H9 (cell line): Measurements from ENCODE around the gene NLRP9. TPM values are rescaled to one million over a fixed set of nuclear protein-coding genes. Genes with fewer than 3 reads are reported as not detected.

ENCODE experiments used
- DNase-seq: peaks from one replicate; pipeline ENCODE4 v3.0.0-alpha.2; 2017
- H2AFZ ChIP-seq: one replicate; pipeline ENCODE4 v1.6.1; 2013; ENCODE audit warnings: mild to moderate bottlenecking, low read length, control low read depth, moderate library complexity
- H2AK5ac ChIP-seq: 2 replicates; pipeline ENCODE4 v1.6.1; 2013; ENCODE audit warnings: low read length, control low read depth, mixed read lengths; ENCODE audit not compliant: insufficient read length
- H2BK120ac ChIP-seq: one replicate; pipeline ENCODE4 v1.6.1; 2013; ENCODE audit warnings: low read depth, mild to moderate bottlenecking, low read length, control low read depth, inconsistent platforms; ENCODE audit not compliant: poor library complexity, severe bottlenecking
- H2BK12ac ChIP-seq: 2 replicates; pipeline ENCODE4 v1.6.1; 2013; ENCODE audit warnings: low read length, control low read depth, mixed read lengths, low read depth; ENCODE audit not compliant: insufficient read length
- H2BK15ac ChIP-seq: 2 replicates; pipeline ENCODE4 v1.6.1; 2013; ENCODE audit warnings: low read depth, low read length, control low read depth
- H2BK20ac ChIP-seq: one replicate; pipeline ENCODE4 v1.6.1; 2013; ENCODE audit warnings: low read depth, mild to moderate bottlenecking, low read length, control low read depth, inconsistent platforms; ENCODE audit not compliant: poor library complexity, severe bottlenecking
- H2BK5ac ChIP-seq: 2 replicates; pipeline ENCODE4 v1.6.1; 2013; ENCODE audit warnings: low read length, control low read depth, mixed read lengths; ENCODE audit not compliant: insufficient read length
- H3K14ac ChIP-seq: 2 replicates; pipeline ENCODE4 v1.6.1; 2013; ENCODE audit warnings: low read length, control low read depth; ENCODE audit not compliant: insufficient read depth
- H3K18ac ChIP-seq: 2 replicates; pipeline ENCODE4 v1.6.1; 2013; ENCODE audit warnings: low read depth, mild to moderate bottlenecking, mixed read lengths, low read length, control low read depth; ENCODE audit not compliant: insufficient read length
- H3K23ac ChIP-seq: 2 replicates; pipeline ENCODE4 v1.6.1; 2013; ENCODE audit warnings: low read length, control low read depth, mixed read lengths, low read depth; ENCODE audit not compliant: insufficient read length
- H3K23me2 ChIP-seq: 2 replicates; pipeline ENCODE4 v1.6.1; 2013; ENCODE audit warnings: low read depth, mild to moderate bottlenecking, mixed read lengths, low read length, control low read depth; ENCODE audit not compliant: insufficient read length, poor library complexity, severe bottlenecking
- H3K27ac ChIP-seq: 2 replicates; pipeline ENCODE4 v1.5.1; 2013; ENCODE audit warnings: low read length, control low read depth, mixed read lengths, low read depth; ENCODE audit not compliant: insufficient read length
- H3K27me3 ChIP-seq: 2 replicates; pipeline ENCODE4 v1.6.1; 2013; ENCODE audit warnings: low read length, control low read depth, inconsistent platforms; ENCODE audit not compliant: insufficient read depth
- H3K4ac ChIP-seq: 2 replicates; pipeline ENCODE4 v1.6.1; 2013; ENCODE audit warnings: low read depth, mild to moderate bottlenecking, control low read depth, inconsistent platforms, low read length, moderate library complexity
- H3K4me1 ChIP-seq: 2 replicates; pipeline ENCODE4 v1.6.1; 2013; ENCODE audit warnings: low read length, control low read depth, inconsistent platforms; ENCODE audit not compliant: insufficient read depth
- H3K4me2 ChIP-seq: 2 replicates; pipeline ENCODE4 v1.6.1; 2013; ENCODE audit warnings: low read length, control low read depth, mixed read lengths; ENCODE audit not compliant: insufficient read length, insufficient read depth
- H3K56ac ChIP-seq: 2 replicates; pipeline ENCODE4 v1.6.1; 2013; ENCODE audit warnings: low read depth, mild to moderate bottlenecking, mixed read lengths, low read length, control low read depth; ENCODE audit not compliant: insufficient read length
- H3K79me1 ChIP-seq: 2 replicates; pipeline ENCODE4 v1.6.1; 2013; ENCODE audit warnings: low read depth, mild to moderate bottlenecking, moderate library complexity, low read length, control low read depth, inconsistent platforms; ENCODE audit not compliant: insufficient read depth, poor library complexity, severe bottlenecking
- H3K79me2 ChIP-seq: 2 replicates; pipeline ENCODE4 v1.6.1; 2013; ENCODE audit warnings: low read length, control low read depth, inconsistent platforms; ENCODE audit not compliant: insufficient read depth
- H3K9ac ChIP-seq: 2 replicates; pipeline ENCODE4 v1.6.1; 2013; ENCODE audit warnings: low read length, control low read depth, mixed read lengths; ENCODE audit not compliant: insufficient read length; ENCODE audit errors: extremely low read depth
- H3K9me3 ChIP-seq: one replicate; pipeline ENCODE4 v1.6.1; 2013; ENCODE audit warnings: low read depth, low read length, inconsistent platforms; ENCODE audit not compliant: control insufficient read depth
- H3T11ph ChIP-seq: one replicate; pipeline ENCODE4 v1.6.1; 2013; ENCODE audit warnings: mild to moderate bottlenecking, low read length, control low read depth, inconsistent platforms
- H4K20me1 ChIP-seq: one replicate; pipeline ENCODE4 v1.6.1; 2013; ENCODE audit not compliant: control insufficient read depth, insufficient read length, insufficient read depth
- H4K5ac ChIP-seq: 2 replicates; pipeline ENCODE4 v1.6.1; 2013; ENCODE audit warnings: low read depth, mild to moderate bottlenecking, mixed read lengths, low read length, control low read depth; ENCODE audit not compliant: insufficient read length
- H4K8ac ChIP-seq: replicated peaks from 2 replicates; pipeline ENCODE4 v1.6.1; 2013; ENCODE audit warnings: low read length, control low read depth, mixed read lengths, low read depth; ENCODE audit not compliant: insufficient read length
- H4K91ac ChIP-seq: 2 replicates; pipeline ENCODE4 v1.6.1; 2013; ENCODE audit warnings: low read depth, mild to moderate bottlenecking, moderate library complexity, mixed read lengths, low read length, control low read depth; ENCODE audit not compliant: insufficient read length
- H3K27ac Mint-ChIP-seq, 3 experiments: 2 replicates in 2 of 3; 3 replicates in 1 of 3; pipeline ENCODE4 v1.8.0; 2020 to 2021; ENCODE audit warnings: mixed read lengths in 3 of 3, mild to moderate bottlenecking in 1 of 3, moderate library complexity in 1 of 3
- H3K27me3 Mint-ChIP-seq: 2 replicates; pipeline ENCODE4 v1.8.0; 2021; ENCODE audit warnings: low read depth, mild to moderate bottlenecking, moderate library complexity, mixed read lengths
- H3K36me3 Mint-ChIP-seq, 3 experiments: 2 replicates in 2 of 3; 3 replicates in 1 of 3; pipeline ENCODE4 v1.8.0; 2020 to 2021; ENCODE audit warnings: low read depth in 3 of 3, mixed read lengths in 3 of 3; ENCODE audit not compliant: insufficient read depth in 1 of 3
- H3K4me1 Mint-ChIP-seq, 2 experiments: 2 replicates each; pipeline ENCODE4 v1.8.0; 2020; ENCODE audit warnings: mixed read lengths in 2 of 2
- H3K4me3 Mint-ChIP-seq, 2 experiments: 2 replicates in 1 of 2; 3 replicates in 1 of 2; pipeline ENCODE4 v1.8.0; 2020 to 2021; ENCODE audit warnings: mild to moderate bottlenecking in 2 of 2, mixed read lengths in 2 of 2, moderate library complexity in 1 of 2
- H3K9me3 Mint-ChIP-seq, 2 experiments: 2 replicates in 1 of 2; 3 replicates in 1 of 2; pipeline ENCODE4 v1.8.0; 2020; ENCODE audit warnings: mild to moderate bottlenecking in 2 of 2, mixed read lengths in 2 of 2, moderate library complexity in 1 of 2
- WGBS: extraction: QIAGEN DNeasy Blood & Tissue Kit; methylation state at CpG from one replicate; pipeline ENCODE4 v1.1.7; 2013; ENCODE audit warnings: missing lambda C conversion rate, low lambda C conversion rate, mixed read lengths; ENCODE audit not compliant: insufficient read length; ENCODE audit errors: extremely low coverage; 5-methylcytosine and 5-hydroxymethylcytosine counted together
- total RNA-seq: library from RNA; stranded (reverse); gene quantifications from 2 replicates; pipeline ENCODE4 v1.2.1, GENCODE V29; 2021
- TF ChIP-seq, protein P1 (sequence below): fragments of 200-600 bp; sonication (generic); conservative IDR thresholded peaks from 3 replicates; pipeline ENCODE4 v1.8.0; 2021; ENCODE audit warnings: antibody characterized with exemption, mild to moderate bottlenecking

The NLRP9 gene
- total RNA-seq, 1 experiment from 2014 or later = not detected

DNA sequence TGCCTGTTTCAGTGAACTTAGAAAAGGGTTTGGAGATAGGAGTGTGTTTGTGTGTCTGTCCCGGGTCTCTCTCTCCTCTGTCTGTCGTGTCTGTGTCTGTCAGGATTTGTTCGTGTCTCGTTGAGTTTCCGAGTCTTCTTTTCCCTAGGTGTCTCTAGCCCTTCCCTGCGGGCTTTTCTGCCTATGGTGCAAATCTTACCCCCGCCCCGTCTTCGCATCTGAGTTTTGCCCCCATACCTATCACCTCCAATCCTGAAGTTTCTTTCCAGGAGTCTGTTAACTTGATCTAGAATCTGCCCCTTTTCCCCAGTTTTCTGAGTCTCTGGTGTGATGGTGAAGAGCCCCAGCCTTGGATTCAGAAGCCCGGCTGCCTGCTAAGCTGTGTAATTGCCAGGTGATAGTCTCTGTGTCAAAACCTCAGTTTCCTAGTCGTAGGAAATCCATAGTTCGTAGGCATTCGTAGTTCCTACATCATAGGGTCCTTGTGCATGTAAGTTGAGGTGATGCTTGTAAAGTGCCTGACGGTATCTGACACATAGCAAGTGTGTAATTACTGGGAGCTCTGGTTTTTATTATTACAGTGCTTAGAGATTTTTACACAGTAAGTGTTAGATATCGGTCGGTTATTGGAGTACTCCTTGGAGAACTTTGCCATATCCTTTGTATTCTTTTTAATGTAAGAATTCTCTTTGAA, 62.4 kb downstream of the NLRP9 start:
- H3K14ac ChIP-seq = no peak overlapping the region
- H3K4me3 Mint-ChIP-seq = peak overlapping the region; percentile 94 to 98
- no peak overlapping the region for H3K4ac ChIP-seq
- no peaks in the 10 kb centered on the region for H4K20me1 ChIP-seq
- TF ChIP-seq, protein P1, sequence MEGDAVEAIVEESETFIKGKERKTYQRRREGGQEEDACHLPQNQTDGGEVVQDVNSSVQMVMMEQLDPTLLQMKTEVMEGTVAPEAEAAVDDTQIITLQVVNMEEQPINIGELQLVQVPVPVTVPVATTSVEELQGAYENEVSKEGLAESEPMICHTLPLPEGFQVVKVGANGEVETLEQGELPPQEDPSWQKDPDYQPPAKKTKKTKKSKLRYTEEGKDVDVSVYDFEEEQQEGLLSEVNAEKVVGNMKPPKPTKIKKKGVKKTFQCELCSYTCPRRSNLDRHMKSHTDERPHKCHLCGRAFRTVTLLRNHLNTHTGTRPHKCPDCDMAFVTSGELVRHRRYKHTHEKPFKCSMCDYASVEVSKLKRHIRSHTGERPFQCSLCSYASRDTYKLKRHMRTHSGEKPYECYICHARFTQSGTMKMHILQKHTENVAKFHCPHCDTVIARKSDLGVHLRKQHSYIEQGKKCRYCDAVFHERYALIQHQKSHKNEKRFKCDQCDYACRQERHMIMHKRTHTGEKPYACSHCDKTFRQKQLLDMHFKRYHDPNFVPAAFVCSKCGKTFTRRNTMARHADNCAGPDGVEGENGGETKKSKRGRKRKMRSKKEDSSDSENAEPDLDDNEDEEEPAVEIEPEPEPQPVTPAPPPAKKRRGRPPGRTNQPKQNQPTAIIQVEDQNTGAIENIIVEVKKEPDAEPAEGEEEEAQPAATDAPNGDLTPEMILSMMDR = no peak
- no peak overlapping the region for H3K56ac ChIP-seq
- H3K4me1 ChIP-seq = no peaks in the 10 kb centered on the region
- H3K4me1 Mint-ChIP-seq = peaks cover 36 to 42% of the 10 kb centered on the region in 2 experiments
- no peak overlapping the region for H2BK120ac ChIP-seq
- H3K79me1 ChIP-seq = peaks cover 15% of the 10 kb centered on the region
- H3K4me2 ChIP-seq = peak overlapping the region; percentile 77
- H2BK5ac ChIP-seq = no peak overlapping the region
- H4K91ac ChIP-seq = no peak overlapping the region
- no peak overlapping the region for H3T11ph ChIP-seq
- no peak overlapping the region for H3K27ac ChIP-seq
- no CpG with 5 or more reads among the region's 16 CpGs for WGBS
- DNase-seq = no peak
- peaks cover 6% of the 10 kb centered on the region for H3K23me2 ChIP-seq
- H3K36me3 Mint-ChIP-seq = peaks cover 23 to 58% (median 56%) of the 10 kb centered on the region in 3 experiments; a peak in 6 of 7 replicates
- no peak overlapping the region for H2AFZ ChIP-seq
- H3K9me3 ChIP-seq = no peaks in the 10 kb centered on the region
- H4K8ac ChIP-seq = no peak overlapping the region
- H3K9ac ChIP-seq = peak overlapping the region; percentile 21
- no peak overlapping the region for H2BK20ac ChIP-seq
- no peak overlapping the region for H2BK12ac ChIP-seq
- no peak overlapping the region for H2BK15ac ChIP-seq
- no peak overlapping the region for H3K18ac ChIP-seq
- no peaks in the 10 kb centered on the region for H3K27me3 ChIP-seq
- H4K5ac ChIP-seq = no peak overlapping the region
- H3K27ac Mint-ChIP-seq = peak overlapping the region; percentile 55 to 98 (median 84); a peak in 6 of 7 replicates
- no peak overlapping the region for H3K23ac ChIP-seq
- H2AK5ac ChIP-seq = no peak overlapping the region
- H3K79me2 ChIP-seq = peaks cover 19% of the 10 kb centered on the region; the same call in 1 of the 2 replicates
- H3K27me3 Mint-ChIP-seq = no peaks in the 10 kb centered on the region
- no peaks in the 10 kb centered on the region; a peak in 1 of 5 replicates for H3K9me3 Mint-ChIP-seq
